Kidney (tissue), 14 donors: ENCODE data around the gene NTHL1. TPM values are rescaled to one million over a fixed set of nuclear protein-coding genes. Genes with fewer than 3 reads are reported as not detected.
A peak's percentile ranks its signal among the peaks of the same experiment; 100 is the strongest.

ENCODE experiments used
- DNase-seq, 5 donors: peaks; one replicate each; pipeline ENCODE4 v3.0.0-alpha.2; 2013 to 2020
- FAIRE-seq: peaks from 2 replicates; lab custom pipeline; 2012; peaks lifted over from hg19 to GRCh38; lab: Jason Lieb, UNC
- H3K27ac ChIP-seq, 2 donors: one replicate each; pipeline ENCODE4 v1.7.0; 2013; ENCODE audit warnings: low read depth in 2 of 2, low read length in 2 of 2, inconsistent platforms in 1 of 2
- H3K27me3 ChIP-seq: one replicate; pipeline ENCODE4 v1.7.1; 2013; ENCODE audit warnings: low read length, inconsistent platforms; ENCODE audit not compliant: control insufficient read depth, insufficient read depth
- H3K36me3 ChIP-seq, 3 donors: one replicate each; pipeline versions ENCODE4 v1.7.0 to v1.7.1; 2013; ENCODE audit warnings: low read length in 3 of 3, control low read depth in 1 of 3, inconsistent platforms in 1 of 3; ENCODE audit not compliant: insufficient read depth in 3 of 3, control insufficient read depth in 2 of 3
- H3K4me1 ChIP-seq, 3 donors: one replicate each; pipeline versions ENCODE4 v1.7.0 to v1.7.1; 2013; ENCODE audit warnings: low read length in 3 of 3, inconsistent platforms in 1 of 3, low read depth in 1 of 3; ENCODE audit not compliant: control insufficient read depth in 2 of 3, insufficient read depth in 2 of 3
- H3K4me3 ChIP-seq, 3 donors: one replicate each; pipeline versions ENCODE4 v1.7.0 to v1.8.1; 2013; ENCODE audit warnings: low read length in 3 of 3, control low read depth in 1 of 3, inconsistent platforms in 1 of 3
- H3K9ac ChIP-seq, 3 donors: one replicate each; pipeline versions ENCODE4 v1.7.0 to v1.7.1; 2013; ENCODE audit warnings: low read length in 3 of 3, control low read depth in 1 of 3, inconsistent platforms in 1 of 3
- H3K9me3 ChIP-seq, 3 donors: one replicate each; pipeline versions ENCODE4 v1.7.0 to v1.7.1; 2013; ENCODE audit warnings: low read length in 3 of 3, control low read depth in 1 of 3, inconsistent platforms in 1 of 3; ENCODE audit not compliant: control insufficient read depth in 2 of 3, insufficient read depth in 1 of 3
- intact Hi-C: fragments of 100-400 bp; cut with DNase I; formaldehyde crosslinking; loops from one replicate; pipeline ENCODE4 v1.11.1; 2022
- polyA plus RNA-seq: library from polyadenylated mRNA; stranded (reverse); fragments of 350-450 nt; fragmentation: Illumina TruSeq; extraction: RNeasy Lipid Tissue Mini Kit (QIAGEN cat#74804); gene quantifications from one replicate; pipeline ENCODE4 v1.2.3, GENCODE V29; 2014; ENCODE audit warnings: low read depth, low replicate concordance; ENCODE audit not compliant: insufficient read depth
- total RNA-seq: library from RNA; stranded (reverse); fragmentation: NEBNext Ultra II Directional; extraction: Animal tissue kit (Norgen Biotek cat#: 25700); gene quantifications from one replicate; pipeline ENCODE4 v1.2.1, GENCODE V29; 2021
- TF ChIP-seq, protein P1 (sequence below): IDR thresholded peaks from 3 replicates; pipeline ENCODE4 v1.5.1; 2012; ENCODE audit warnings: mild to moderate bottlenecking, moderate library complexity, borderline replicate concordance; ENCODE audit not compliant: insufficient read depth; ENCODE audit errors: extremely low read depth
- donor health status: control.
- donor health status: control.
- donor health status: control.
- donor health status: control.
- donor health status: control.
- donor health status: DM: yes; HTN: yes; CAD: no.
- donor health status: Normal renal cell carcinoma (clear cell type).

NTHL1 gene
- total and polyA plus RNA-seq, 2 donors from 2014 or later: 15.3 to 36.0 TPM

DNA sequence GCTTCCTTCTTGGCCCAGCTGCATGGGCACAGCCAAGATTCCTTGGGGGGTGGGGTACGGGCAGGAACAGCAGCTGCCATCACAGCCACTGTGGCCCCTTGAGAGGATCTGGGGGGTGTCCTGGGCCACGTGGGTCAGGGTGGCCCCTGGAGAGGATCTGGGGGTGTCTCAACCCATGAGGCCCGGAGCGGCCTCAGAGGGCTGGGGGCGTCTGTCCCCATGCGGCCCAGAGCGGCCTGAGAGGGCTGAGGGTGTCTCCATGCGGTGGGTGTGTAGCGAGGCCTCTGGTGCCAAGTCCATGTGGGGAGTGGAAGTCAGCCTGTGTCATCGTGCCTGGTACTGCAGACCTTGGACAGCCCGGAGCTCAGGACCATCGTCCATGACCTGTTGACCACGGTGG is 13.9 kb upstream of the NTHL1 start:
- FAIRE-seq: no peak

DNA sequence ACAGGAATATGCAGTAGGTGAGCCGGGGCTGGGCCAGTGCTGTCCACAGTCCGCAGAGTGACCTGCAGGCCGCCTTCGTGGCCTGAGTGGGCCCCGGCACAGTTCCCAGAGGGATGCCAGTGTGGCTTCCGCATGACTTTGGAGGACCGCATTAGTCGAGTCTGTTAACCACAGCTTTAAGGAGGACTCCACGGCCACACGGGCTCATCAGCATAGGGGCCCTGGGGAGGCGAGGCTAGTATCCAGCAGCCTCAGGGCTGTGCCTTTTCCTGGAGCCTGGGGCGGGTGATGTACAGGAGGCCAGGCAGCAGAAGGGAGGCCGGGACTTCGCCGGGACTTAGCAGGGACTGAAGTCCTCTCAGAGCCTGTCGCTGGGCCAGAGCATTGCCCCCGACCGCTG is 13.4 kb upstream of the NTHL1 start:
- TF ChIP-seq, protein P1, sequence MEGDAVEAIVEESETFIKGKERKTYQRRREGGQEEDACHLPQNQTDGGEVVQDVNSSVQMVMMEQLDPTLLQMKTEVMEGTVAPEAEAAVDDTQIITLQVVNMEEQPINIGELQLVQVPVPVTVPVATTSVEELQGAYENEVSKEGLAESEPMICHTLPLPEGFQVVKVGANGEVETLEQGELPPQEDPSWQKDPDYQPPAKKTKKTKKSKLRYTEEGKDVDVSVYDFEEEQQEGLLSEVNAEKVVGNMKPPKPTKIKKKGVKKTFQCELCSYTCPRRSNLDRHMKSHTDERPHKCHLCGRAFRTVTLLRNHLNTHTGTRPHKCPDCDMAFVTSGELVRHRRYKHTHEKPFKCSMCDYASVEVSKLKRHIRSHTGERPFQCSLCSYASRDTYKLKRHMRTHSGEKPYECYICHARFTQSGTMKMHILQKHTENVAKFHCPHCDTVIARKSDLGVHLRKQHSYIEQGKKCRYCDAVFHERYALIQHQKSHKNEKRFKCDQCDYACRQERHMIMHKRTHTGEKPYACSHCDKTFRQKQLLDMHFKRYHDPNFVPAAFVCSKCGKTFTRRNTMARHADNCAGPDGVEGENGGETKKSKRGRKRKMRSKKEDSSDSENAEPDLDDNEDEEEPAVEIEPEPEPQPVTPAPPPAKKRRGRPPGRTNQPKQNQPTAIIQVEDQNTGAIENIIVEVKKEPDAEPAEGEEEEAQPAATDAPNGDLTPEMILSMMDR: no peak
- H3K4me1 ChIP-seq: no peaks in the 10 kb centered on the region
- intact Hi-C loops: no loop called here
- no peak overlapping the region for H3K4me3 ChIP-seq
- no peaks in the 10 kb centered on the region for H3K9me3 ChIP-seq
- peaks cover 0 to 29% (median 22%) of the 10 kb centered on the region in 3 donors for H3K36me3 ChIP-seq
- H3K27ac ChIP-seq: no peak overlapping the region
- DNase-seq (no peak), FAIRE-seq (no peak)
- H3K27me3 ChIP-seq: no peaks in the 10 kb centered on the region
- H3K9ac ChIP-seq: no peak overlapping the region

More for the DNA sequence above, 13.9 kb upstream of the NTHL1 start:
- DNase-seq: no peak
- Histone ChIP-seq H3K27ac (no peak overlapping the region), H3K36me3 (peaks cover 2 to 33% (median 22%) of the 10 kb centered on the region in 3 donors), H3K4me3 (no peak overlapping the region), H3K9me3 (no peaks in the 10 kb centered on the region), H3K9ac (no peak overlapping the region), H3K27me3 (no peaks in the 10 kb centered on the region), H3K4me1 (no peaks in the 10 kb centered on the region)
- TF ChIP-seq, protein P1: no peak
- intact Hi-C loops: no loop called here

DNA sequence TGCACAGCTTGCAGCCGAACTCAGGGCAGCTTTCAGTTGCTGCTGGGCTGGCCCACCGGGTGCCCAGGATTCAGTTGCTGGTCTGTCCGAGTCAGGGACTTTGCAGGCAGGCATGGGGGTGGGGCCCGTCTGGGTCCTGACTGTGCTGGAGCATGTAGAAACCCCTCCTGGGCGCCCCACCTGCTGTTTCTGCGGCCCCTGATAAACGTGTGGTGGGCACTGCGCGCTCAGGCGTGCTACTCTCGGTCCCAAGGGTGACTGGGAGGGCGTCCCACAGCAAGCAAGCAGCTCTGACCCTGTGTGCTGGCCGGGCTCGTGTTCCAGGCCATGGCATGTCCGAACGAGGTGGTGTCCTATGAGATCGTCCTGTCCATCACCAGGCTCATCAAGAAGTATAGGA is 12.7 kb upstream of the NTHL1 start:
- Histone ChIP-seq H3K9me3 (no peaks in the 10 kb centered on the region), H3K4me1 (no peaks in the 10 kb centered on the region), H3K27ac (no peak overlapping the region), H3K4me3 (no peak overlapping the region), H3K27me3 (no peaks in the 10 kb centered on the region), H3K9ac (no peak overlapping the region), H3K36me3 (peaks cover 0 to 22% (median 21%) of the 10 kb centered on the region in 3 donors)
- no peak for FAIRE-seq
- TF ChIP-seq, protein P1: no peak
- intact Hi-C loops: no loop called here
- no peak for DNase-seq

DNA sequence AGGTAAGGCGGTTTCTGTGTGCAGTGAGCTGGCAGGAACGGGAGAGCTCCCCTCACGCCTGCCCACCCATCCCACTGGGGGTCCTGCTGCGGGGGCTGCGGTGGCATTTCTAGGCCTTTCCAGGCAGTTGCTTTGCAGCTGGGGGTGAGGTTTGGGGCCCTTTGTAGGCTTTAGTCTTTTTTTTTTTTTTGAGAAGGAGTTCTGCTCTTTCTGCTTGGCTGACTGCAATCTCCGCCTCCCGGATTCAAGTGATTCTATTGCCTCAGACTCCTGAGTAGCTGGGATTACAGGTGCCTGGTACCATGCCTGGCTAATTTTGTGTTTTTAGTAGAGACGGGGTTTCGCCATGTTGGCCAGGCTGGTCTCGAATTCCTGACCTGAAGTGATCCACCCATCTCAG is 11.2 kb upstream of the NTHL1 start:
- H3K9me3 ChIP-seq: no peaks in the 10 kb centered on the region
- intact Hi-C loops: no loop called here
- DNase-seq: peak in 4 of 5 donors; percentile 68 to 89 (median 83)
- H3K36me3 ChIP-seq: peaks cover 0 to 26% (median 21%) of the 10 kb centered on the region in 3 donors
- no peak overlapping the region for H3K4me3 ChIP-seq
- H3K9ac ChIP-seq: no peak overlapping the region
- no peak overlapping the region for H3K27ac ChIP-seq
- TF ChIP-seq, protein P1: no peak
- no peaks in the 10 kb centered on the region for H3K27me3 ChIP-seq
- H3K4me1 ChIP-seq: no peaks in the 10 kb centered on the region
- FAIRE-seq: no peak
